CD4-positive, alpha-beta T cell treated with Interleukin-6 for 4 hours (primary cell): ENCODE results near the gene SYMPK.
"Not testable (repeated sequence)": the region's sequence is repeated elsewhere in the genome, so short reads cannot be mapped to it uniquely, and the experiment has no call there.

Experiments used
- DNase-seq: peaks from one replicate; pipeline ENCODE4 v3.0.0-alpha.2; 2020; ENCODE audit warnings: mixed read lengths

Gene SYMPK

GRCh38 chr19:45885556-45886426, 22.8 kb upstream of the SYMPK start, which contains the start of gene IRF2BP1:
IRF2BP1 (minus strand) TSS chr19:45886141; CDS start chr19:45885774, 367 bp downstream.
- DNase-seq: peak; percentile 90

- no peak for DNase-seq
These were observed 22.0 kb upstream of the SYMPK start for GRCh38 chr19:45884682-45885555.

- DNase-seq: no peak
These were observed 21.1 kb upstream of the SYMPK start for GRCh38 chr19:45883881-45884681.

- no peak for DNase-seq
These were observed 20.6 kb upstream of the SYMPK start for GRCh38 chr19:45883586-45883880.

- DNase-seq: peak; percentile 82
These were observed 20.0 kb upstream of the SYMPK start for GRCh38 chr19:45882652-45883585.

GRCh38 chr19:45881909-45882528, 19.1 kb upstream of the SYMPK start:
- no peak for DNase-seq

- no peak for DNase-seq
These were observed 18.3 kb upstream of the SYMPK start for GRCh38 chr19:45881082-45881908.

GRCh38 chr19:45879971-45880370, 17.0 kb upstream of the SYMPK start:
- DNase-seq: no peak

- no peak for DNase-seq
These were observed 16.1 kb upstream of the SYMPK start for GRCh38 chr19:45879055-45879454.

GRCh38 chr19:45878043-45878794, 15.3 kb upstream of the SYMPK start:
- no peak for DNase-seq

GRCh38 chr19:45876411-45877197, 13.7 kb upstream of the SYMPK start:
- DNase-seq: peak; percentile 35

GRCh38 chr19:45876161-45876410, 13.1 kb upstream of the SYMPK start:
- peak; percentile 24 for DNase-seq

GRCh38 chr19:45874620-45874966, 11.6 kb upstream of the SYMPK start:
- DNase-seq: no peak

- DNase-seq: no peak
These were observed 10.3 kb upstream of the SYMPK start for GRCh38 chr19:45873219-45873772.

- DNase-seq: no peak
These were observed 9.4 kb upstream of the SYMPK start for GRCh38 chr19:45872095-45872919.

- no peak for DNase-seq
These were observed 7.9 kb upstream of the SYMPK start for GRCh38 chr19:45870798-45871197.

GRCh38 chr19:45867241-45867640, 4.3 kb upstream of the SYMPK start:
- DNase-seq: not testable (repeated sequence)
